Liver (tissue), 9 donors: ENCODE results near the gene RASGRF1. TPM values are rescaled to one million over a fixed set of nuclear protein-coding genes. Genes with fewer than 3 reads are reported as not detected.

Source experiments
- DNase-seq: peaks from one replicate; pipeline ENCODE4 v3.0.0-alpha.2; 2017; ENCODE audit warnings: low spot score
- H3K27ac ChIP-seq, 2 donors: one replicate each; pipeline ENCODE4 v1.7.0; 2013; ENCODE audit warnings: inconsistent platforms in 2 of 2, low read length in 2 of 2, control low read depth in 1 of 2, low read depth in 1 of 2, mild to moderate bottlenecking in 1 of 2
- H3K27me3 ChIP-seq, 4 donors: one replicate each; pipeline versions ENCODE4 v1.6.1 to v1.7.0; 2013; ENCODE audit warnings: low read length in 3 of 4, inconsistent platforms in 1 of 4, mild to moderate bottlenecking in 1 of 4, moderate library complexity in 1 of 4; ENCODE audit not compliant: control insufficient read depth in 4 of 4, insufficient read depth in 4 of 4
- H3K36me3 ChIP-seq, 4 donors: one replicate each; pipeline versions ENCODE4 v1.6.1 to v1.7.0; 2013; ENCODE audit warnings: low read length in 3 of 4, mild to moderate bottlenecking in 3 of 4, low read depth in 1 of 4, moderate library complexity in 1 of 4; ENCODE audit not compliant: control insufficient read depth in 4 of 4, insufficient read depth in 3 of 4
- H3K4me1 ChIP-seq, 4 donors: one replicate each; pipeline versions ENCODE4 v1.6.1 to v1.7.0; 2013; ENCODE audit warnings: low read length in 3 of 4, mild to moderate bottlenecking in 3 of 4, moderate library complexity in 1 of 4; ENCODE audit not compliant: control insufficient read depth in 4 of 4, insufficient read depth in 4 of 4
- H3K4me3 ChIP-seq, 3 donors: one replicate each; pipeline versions ENCODE4 v1.6.1 to v1.7.0; 2013; ENCODE audit warnings: low read length in 3 of 3, control low read depth in 1 of 3, low read depth in 1 of 3, mild to moderate bottlenecking in 1 of 3
- H3K9ac ChIP-seq, 2 donors: one replicate each; pipeline ENCODE4 v1.7.0; 2013; ENCODE audit warnings: low read length in 2 of 2, mild to moderate bottlenecking in 2 of 2, moderate library complexity in 2 of 2, control low read depth in 1 of 2, low read depth in 1 of 2
- H3K9me3 ChIP-seq, 4 donors: one replicate each; pipeline versions ENCODE4 v1.6.1 to v1.7.0; 2013; ENCODE audit warnings: low read length in 3 of 4; ENCODE audit not compliant: control insufficient read depth in 4 of 4
- EGR1 ChIP-seq, 2 donors: IDR thresholded peaks; 2 replicates each; pipeline ENCODE4 v1.6.1; 2016 to 2018; ENCODE audit warnings: antibody characterized with exemption in 2 of 2, low read depth in 2 of 2
- FOXA1 ChIP-seq: IDR thresholded peaks from 2 replicates; pipeline ENCODE4 v1.6.1; 2016; ENCODE audit warnings: antibody characterized with exemption
- HNF4A ChIP-seq, 2 donors: conservative IDR thresholded peaks; 2 replicates each; pipeline ENCODE4 v1.6.1; 2016; ENCODE audit warnings: antibody characterized with exemption in 2 of 2, mild to moderate bottlenecking in 2 of 2
- HNF4G ChIP-seq: IDR thresholded peaks from 2 replicates; pipeline ENCODE4 v1.6.1; 2016; ENCODE audit warnings: antibody characterized with exemption
- JUND ChIP-seq, 2 donors: IDR thresholded peaks; 2 replicates each; pipeline ENCODE4 v1.6.1; 2016; ENCODE audit warnings: antibody characterized with exemption in 2 of 2
- NR2F2 ChIP-seq: IDR thresholded peaks from 2 replicates; pipeline ENCODE4 v1.6.1; 2016; ENCODE audit warnings: antibody characterized with exemption
- RAD21 ChIP-seq, 2 donors: IDR thresholded peaks; 2 replicates each; pipeline ENCODE4 v1.6.1; 2016; ENCODE audit warnings: antibody characterized with exemption in 2 of 2, mild to moderate bottlenecking in 2 of 2
- RXRA ChIP-seq, 2 donors: IDR thresholded peaks; 2 replicates each; pipeline ENCODE4 v1.6.1; 2017 to 2018; ENCODE audit warnings: antibody characterized with exemption in 2 of 2, mild to moderate bottlenecking in 1 of 2
- SP1 ChIP-seq: IDR thresholded peaks from 2 replicates; pipeline ENCODE4 v1.6.1; 2018; ENCODE audit warnings: antibody characterized with exemption, mild to moderate bottlenecking
- TAF1 ChIP-seq: conservative IDR thresholded peaks from 2 replicates; pipeline ENCODE4 v1.6.1; 2016; ENCODE audit warnings: antibody characterized with exemption, mild to moderate bottlenecking
- YY1 ChIP-seq: IDR thresholded peaks from 2 replicates; pipeline ENCODE4 v1.6.1; 2016; ENCODE audit warnings: antibody characterized with exemption, mild to moderate bottlenecking
- WGBS: extraction: QIAGEN DNeasy Blood & Tissue Kit; methylation state at CpG from one replicate; pipeline ENCODE4 v1.1.7; 2013; 5-methylcytosine and 5-hydroxymethylcytosine counted together
- polyA plus RNA-seq, 2 donors: library from polyadenylated mRNA; stranded (reverse) in 1 of 2; unstranded in 1 of 2; fragments of 200-250 nt in 1 of 2; fragments of >200 nt in 1 of 2; fragmentation: Nextera tagmentation in 1 of 2; extraction: Ambion mirVana in 1 of 2; gene quantifications; one replicate each; pipeline versions ENCODE4 v1.2.1 to v1.2.3, GENCODE V29; 2013 to 2015
- total RNA-seq, 2 donors: library from RNA; depleted of rRNA; stranded (reverse); fragments of >200 nt; gene quantifications; one replicate each; pipeline ENCODE4 v1.2.3, GENCODE V29; 2014
- TF ChIP-seq, protein P1 (sequence below): IDR thresholded peaks from 2 replicates; pipeline ENCODE4 v1.6.1; 2016; ENCODE audit warnings: antibody characterized with exemption, mild to moderate bottlenecking
- TF ChIP-seq, protein P2 (sequence below): fragments of 150-350 bp; IDR thresholded peaks from 2 replicates; pipeline ENCODE4 v1.5.1; 2017; ENCODE audit warnings: improper control_type of control experiment, low read depth, low read length; ENCODE audit not compliant: missing input control
- TF ChIP-seq, protein P3 (sequence below): IDR thresholded peaks from 2 replicates; pipeline ENCODE4 v1.6.1; 2016; ENCODE audit warnings: antibody characterized with exemption
- TF ChIP-seq, protein P4 (sequence below): IDR thresholded peaks from 2 replicates; pipeline ENCODE4 v1.6.1; 2016; ENCODE audit warnings: antibody characterized with exemption
- TF ChIP-seq, protein P5 (sequence below): IDR thresholded peaks from 2 replicates; pipeline ENCODE4 v1.6.1; 2016; ENCODE audit warnings: antibody characterized with exemption
- donor health status: healthy.
- donor health status: healthy.
- donor health status: healthy.
- donor health status: healthy.
- donor health status: healthy.

The RASGRF1 gene
- total and polyA plus RNA-seq, 4 donors: 0.28 TPM; not detected in 3

DNA sequence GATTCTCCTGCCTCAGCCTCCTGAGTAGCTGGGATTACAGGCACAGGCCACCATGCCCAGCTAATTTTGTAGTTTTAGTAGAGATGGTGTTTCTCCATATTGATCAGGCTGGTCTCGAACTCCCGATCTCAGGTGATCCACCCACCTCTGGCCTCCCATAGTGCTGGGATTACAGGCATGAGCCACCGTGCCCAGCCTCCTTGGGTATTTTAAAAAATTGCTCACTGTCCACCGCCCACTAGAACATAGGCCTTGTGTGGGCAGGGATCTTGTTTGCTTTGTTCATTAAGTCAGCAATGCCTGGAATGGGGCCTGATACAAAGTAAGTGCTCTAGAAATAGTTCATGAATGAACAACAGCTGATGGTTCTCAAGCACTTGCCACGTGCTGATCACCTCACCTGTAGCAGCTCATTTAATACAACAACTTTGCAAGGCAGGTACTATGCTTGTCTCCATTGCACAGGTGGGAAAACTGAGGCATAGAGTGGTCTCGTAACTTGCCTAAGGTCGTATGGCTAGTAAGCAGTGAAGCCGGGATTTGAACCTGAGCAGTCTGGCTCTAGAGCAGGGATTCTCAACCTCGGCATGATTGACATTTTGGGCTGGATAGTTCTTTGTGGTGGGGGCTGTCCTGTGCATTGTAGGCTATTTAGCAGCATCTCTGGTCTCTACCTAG lies 133.0 kb downstream of the RASGRF1 start:
- Histone ChIP-seq H3K9ac (no peak overlapping the region), H3K36me3 (no peaks in the 10 kb centered on the region), H3K4me3 (no peak overlapping the region), H3K4me1 (peaks cover 0 to 1% (median 0%) of the 10 kb centered on the region in 4 donors), H3K9me3 (no peaks in the 10 kb centered on the region), H3K27ac (no peak overlapping the region), H3K27me3 (no peaks in the 10 kb centered on the region)
- TF ChIP-seq YY1 (no peak), HNF4G (no peak), FOXA1 (no peak), JUND (IDR thresholded peaks at IDR 0.05) (no peak), RAD21 (IDR thresholded peaks at IDR 0.05) (no peak), RXRA (IDR thresholded peaks at IDR 0.05) (no peak), TAF1 (no peak), HNF4A (conservative IDR thresholded peaks at IDR 0.05) (no peak), SP1 (no peak), EGR1 (IDR thresholded peaks at IDR 0.05; ENCODE audit: low read depth in 2 of 2) (no peak), NR2F2 (no peak)
- TF ChIP-seq, protein P1, sequence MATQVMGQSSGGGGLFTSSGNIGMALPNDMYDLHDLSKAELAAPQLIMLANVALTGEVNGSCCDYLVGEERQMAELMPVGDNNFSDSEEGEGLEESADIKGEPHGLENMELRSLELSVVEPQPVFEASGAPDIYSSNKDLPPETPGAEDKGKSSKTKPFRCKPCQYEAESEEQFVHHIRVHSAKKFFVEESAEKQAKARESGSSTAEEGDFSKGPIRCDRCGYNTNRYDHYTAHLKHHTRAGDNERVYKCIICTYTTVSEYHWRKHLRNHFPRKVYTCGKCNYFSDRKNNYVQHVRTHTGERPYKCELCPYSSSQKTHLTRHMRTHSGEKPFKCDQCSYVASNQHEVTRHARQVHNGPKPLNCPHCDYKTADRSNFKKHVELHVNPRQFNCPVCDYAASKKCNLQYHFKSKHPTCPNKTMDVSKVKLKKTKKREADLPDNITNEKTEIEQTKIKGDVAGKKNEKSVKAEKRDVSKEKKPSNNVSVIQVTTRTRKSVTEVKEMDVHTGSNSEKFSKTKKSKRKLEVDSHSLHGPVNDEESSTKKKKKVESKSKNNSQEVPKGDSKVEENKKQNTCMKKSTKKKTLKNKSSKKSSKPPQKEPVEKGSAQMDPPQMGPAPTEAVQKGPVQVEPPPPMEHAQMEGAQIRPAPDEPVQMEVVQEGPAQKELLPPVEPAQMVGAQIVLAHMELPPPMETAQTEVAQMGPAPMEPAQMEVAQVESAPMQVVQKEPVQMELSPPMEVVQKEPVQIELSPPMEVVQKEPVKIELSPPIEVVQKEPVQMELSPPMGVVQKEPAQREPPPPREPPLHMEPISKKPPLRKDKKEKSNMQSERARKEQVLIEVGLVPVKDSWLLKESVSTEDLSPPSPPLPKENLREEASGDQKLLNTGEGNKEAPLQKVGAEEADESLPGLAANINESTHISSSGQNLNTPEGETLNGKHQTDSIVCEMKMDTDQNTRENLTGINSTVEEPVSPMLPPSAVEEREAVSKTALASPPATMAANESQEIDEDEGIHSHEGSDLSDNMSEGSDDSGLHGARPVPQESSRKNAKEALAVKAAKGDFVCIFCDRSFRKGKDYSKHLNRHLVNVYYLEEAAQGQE: no peak
- TF ChIP-seq, protein P2, sequence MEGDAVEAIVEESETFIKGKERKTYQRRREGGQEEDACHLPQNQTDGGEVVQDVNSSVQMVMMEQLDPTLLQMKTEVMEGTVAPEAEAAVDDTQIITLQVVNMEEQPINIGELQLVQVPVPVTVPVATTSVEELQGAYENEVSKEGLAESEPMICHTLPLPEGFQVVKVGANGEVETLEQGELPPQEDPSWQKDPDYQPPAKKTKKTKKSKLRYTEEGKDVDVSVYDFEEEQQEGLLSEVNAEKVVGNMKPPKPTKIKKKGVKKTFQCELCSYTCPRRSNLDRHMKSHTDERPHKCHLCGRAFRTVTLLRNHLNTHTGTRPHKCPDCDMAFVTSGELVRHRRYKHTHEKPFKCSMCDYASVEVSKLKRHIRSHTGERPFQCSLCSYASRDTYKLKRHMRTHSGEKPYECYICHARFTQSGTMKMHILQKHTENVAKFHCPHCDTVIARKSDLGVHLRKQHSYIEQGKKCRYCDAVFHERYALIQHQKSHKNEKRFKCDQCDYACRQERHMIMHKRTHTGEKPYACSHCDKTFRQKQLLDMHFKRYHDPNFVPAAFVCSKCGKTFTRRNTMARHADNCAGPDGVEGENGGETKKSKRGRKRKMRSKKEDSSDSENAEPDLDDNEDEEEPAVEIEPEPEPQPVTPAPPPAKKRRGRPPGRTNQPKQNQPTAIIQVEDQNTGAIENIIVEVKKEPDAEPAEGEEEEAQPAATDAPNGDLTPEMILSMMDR: no peak
- TF ChIP-seq, protein P3, sequence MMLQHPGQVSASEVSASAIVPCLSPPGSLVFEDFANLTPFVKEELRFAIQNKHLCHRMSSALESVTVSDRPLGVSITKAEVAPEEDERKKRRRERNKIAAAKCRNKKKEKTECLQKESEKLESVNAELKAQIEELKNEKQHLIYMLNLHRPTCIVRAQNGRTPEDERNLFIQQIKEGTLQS: no peak
- TF ChIP-seq, protein P4, sequence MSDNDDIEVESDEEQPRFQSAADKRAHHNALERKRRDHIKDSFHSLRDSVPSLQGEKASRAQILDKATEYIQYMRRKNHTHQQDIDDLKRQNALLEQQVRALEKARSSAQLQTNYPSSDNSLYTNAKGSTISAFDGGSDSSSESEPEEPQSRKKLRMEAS: no peak
- TF ChIP-seq, protein P5, sequence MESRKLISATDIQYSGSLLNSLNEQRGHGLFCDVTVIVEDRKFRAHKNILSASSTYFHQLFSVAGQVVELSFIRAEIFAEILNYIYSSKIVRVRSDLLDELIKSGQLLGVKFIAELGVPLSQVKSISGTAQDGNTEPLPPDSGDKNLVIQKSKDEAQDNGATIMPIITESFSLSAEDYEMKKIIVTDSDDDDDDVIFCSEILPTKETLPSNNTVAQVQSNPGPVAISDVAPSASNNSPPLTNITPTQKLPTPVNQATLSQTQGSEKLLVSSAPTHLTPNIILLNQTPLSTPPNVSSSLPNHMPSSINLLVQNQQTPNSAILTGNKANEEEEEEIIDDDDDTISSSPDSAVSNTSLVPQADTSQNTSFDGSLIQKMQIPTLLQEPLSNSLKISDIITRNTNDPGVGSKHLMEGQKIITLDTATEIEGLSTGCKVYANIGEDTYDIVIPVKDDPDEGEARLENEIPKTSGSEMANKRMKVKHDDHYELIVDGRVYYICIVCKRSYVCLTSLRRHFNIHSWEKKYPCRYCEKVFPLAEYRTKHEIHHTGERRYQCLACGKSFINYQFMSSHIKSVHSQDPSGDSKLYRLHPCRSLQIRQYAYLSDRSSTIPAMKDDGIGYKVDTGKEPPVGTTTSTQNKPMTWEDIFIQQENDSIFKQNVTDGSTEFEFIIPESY: no peak
- no peak for DNase-seq
- 84% methylated on average over 9 of the region's 9 CpGs for WGBS
